B cell (primary cell): ENCODE measurements around the gene SIGLEC6. TPM values are rescaled to one million over a fixed set of nuclear protein-coding genes. Genes with fewer than 3 reads are reported as not detected.

Source experiments
- ATAC-seq: fragments of 200-7000 bp; cut with Tn5 transposase; one replicate; pipeline ENCODE4 v1.10.0; 2021; ENCODE audit warnings: low read depth, mild to moderate bottlenecking, moderate number of reproducible peaks, moderate library complexity
- CTCF ChIA-PET: fragments of 350-600 bp; sonication (Branson Sonifier 250); formaldehyde crosslinking; loops from one replicate; lab custom pipeline; 2021; ENCODE audit warnings: antibody characterized with exemption, inconsistent platforms; lab: Charles Lee
- POLR2A ChIA-PET: fragments of 350-600 bp; sonication (Branson Sonifier 250); formaldehyde crosslinking; loops from one replicate; lab custom pipeline; 2021; ENCODE audit warnings: antibody characterized with exemption; lab: Charles Lee
- DNase-seq: peaks from one replicate; pipeline ENCODE4 v3.0.0; 2013
- H2AFZ ChIP-seq: 2 replicates; pipeline ENCODE4 v1.6.1; 2012; ENCODE audit warnings: mild to moderate bottlenecking, low read depth, low read length; ENCODE audit not compliant: insufficient read depth, poor library complexity, severe bottlenecking
- H3K27ac ChIP-seq, 2 donors: 1 replicate in 1 of 2; 2 replicates in 1 of 2; pipeline ENCODE4 v1.5.1; 2012 to 2013; ENCODE audit warnings: low read length in 2 of 2, mild to moderate bottlenecking in 2 of 2, moderate library complexity in 1 of 2
- H3K27me3 ChIP-seq, 4 experiments: fragments of 200-600 bp in 1 of 4; sonication (generic) in 1 of 4; replicated peaks in 1 of 4; 1 replicate in 2 of 4; 2 replicates in 2 of 4; pipeline versions ENCODE4 v1.6.1 to v1.7.0; 2013 to 2016; ENCODE audit warnings: low read length in 3 of 4, mild to moderate bottlenecking in 2 of 4, mixed read lengths in 1 of 4, moderate library complexity in 1 of 4; ENCODE audit not compliant: insufficient read depth in 4 of 4, control insufficient read depth in 3 of 4; ENCODE audit errors: control extremely low read depth in 1 of 4
- H3K36me3 ChIP-seq, 2 experiments: replicated peaks in 1 of 2; 1 replicate in 1 of 2; 2 replicates in 1 of 2; pipeline versions ENCODE4 v1.6.1 to v1.7.1; 2013; ENCODE audit warnings: low read length in 1 of 2; ENCODE audit not compliant: insufficient read depth in 2 of 2, control insufficient read depth in 1 of 2; ENCODE audit errors: control extremely low read depth in 1 of 2, extremely low read depth in 1 of 2
- H3K4me1 ChIP-seq, 2 donors: fragments of 200-600 bp in 1 of 2; sonication (generic) in 1 of 2; 1 replicate in 1 of 2; 2 replicates in 1 of 2; pipeline versions ENCODE4 v1.5.1 to v1.6.1; 2013 to 2017; ENCODE audit warnings: low read length in 2 of 2; ENCODE audit not compliant: control insufficient read depth in 2 of 2, insufficient read depth in 2 of 2
- H3K4me2 ChIP-seq: replicated peaks from 2 replicates; pipeline ENCODE3; 2012; ENCODE audit warnings: mild to moderate bottlenecking, low read depth, low read length; ENCODE audit not compliant: poor library complexity, severe bottlenecking
- H3K4me3 ChIP-seq, 5 experiments: fragments of 200-600 bp in 1 of 5; sonication (generic) in 1 of 5; 1 replicate in 3 of 5; 2 replicates in 2 of 5; pipeline versions ENCODE4 v1.5.1 to v1.7.0; 2011 to 2016; ENCODE audit warnings: low read length in 4 of 5, mild to moderate bottlenecking in 4 of 5, low read depth in 2 of 5, control low read depth in 1 of 5, moderate library complexity in 1 of 5; ENCODE audit not compliant: insufficient read depth in 1 of 5; ENCODE audit errors: control extremely low read depth in 1 of 5, extremely low read depth in 1 of 5
- H3K79me2 ChIP-seq: fragments of 200-600 bp; sonication (generic); one replicate; pipeline ENCODE4 v1.6.0; 2016; ENCODE audit warnings: low read length; ENCODE audit not compliant: control insufficient read depth, insufficient read depth
- H3K9ac ChIP-seq: fragments of 200-600 bp; sonication (generic); 2 replicates; pipeline ENCODE4 v1.6.1; 2017; ENCODE audit warnings: mild to moderate bottlenecking, low read length, moderate library complexity
- H3K9me3 ChIP-seq, 3 donors: one replicate each; pipeline versions ENCODE4 v1.6.1 to v1.7.1; 2013; ENCODE audit warnings: low read length in 2 of 3; ENCODE audit not compliant: control insufficient read depth in 2 of 3, insufficient read depth in 1 of 3; ENCODE audit errors: control extremely low read depth in 1 of 3
- H4K20me1 ChIP-seq: 2 replicates; pipeline ENCODE4 v1.6.0; 2012; ENCODE audit warnings: mild to moderate bottlenecking, low read length; ENCODE audit not compliant: insufficient read depth, control insufficient read depth, poor library complexity, severe bottlenecking
- H3K27ac Mint-ChIP-seq: one replicate; pipeline ENCODE4 v1.8.0; 2021; ENCODE audit warnings: mixed read lengths
- H3K27me3 Mint-ChIP-seq: one replicate; pipeline ENCODE4 v1.8.0; 2021; ENCODE audit warnings: mixed read lengths
- H3K4me1 Mint-ChIP-seq: one replicate; pipeline ENCODE4 v1.8.0; 2021; ENCODE audit warnings: mixed read lengths
- H3K4me3 Mint-ChIP-seq: one replicate; pipeline ENCODE4 v1.8.0; 2021; ENCODE audit warnings: mixed read lengths
- H3K9me3 Mint-ChIP-seq: one replicate; pipeline ENCODE4 v1.8.0; 2022; ENCODE audit warnings: mixed read lengths; ENCODE audit not compliant: insufficient read depth
- CTCF ChIP-seq: fragments of 200-600 bp; IDR thresholded peaks from one replicate; pipeline ENCODE4 v1.8.0; 2022; ENCODE audit warnings: antibody characterized with exemption, mild to moderate bottlenecking
- EZH2 ChIP-seq: IDR thresholded peaks from 2 replicates; pipeline ENCODE4 v1.6.1; 2012; ENCODE audit warnings: borderline replicate concordance, low read depth, mild to moderate bottlenecking, moderate library complexity, low read length; ENCODE audit not compliant: insufficient read depth, poor library complexity, severe bottlenecking
- WGBS: methylation state at CpG from one replicate; pipeline ENCODE4 v1.1.5; 2013; ENCODE audit warnings: missing lambda C conversion rate; ENCODE audit not compliant: insufficient coverage; 5-methylcytosine and 5-hydroxymethylcytosine counted together
- intact Hi-C: fragments of 100-400 bp; cut with micrococcal nuclease; formaldehyde crosslinking; loops from one replicate; pipeline ENCODE4 v1.10.0; 2022
- polyA plus RNA-seq: library from polyadenylated mRNA; depleted of rRNA; stranded (reverse); fragments of >200 nt; gene quantifications from 2 replicates; pipeline ENCODE4 v1.2.3, GENCODE V29; 2012
- total RNA-seq, 2 donors: library from RNA; stranded (reverse); fragments of 120-200 nt in 1 of 2; gene quantifications; 1 replicate in 1 of 2; 2 replicates in 1 of 2; pipeline versions ENCODE4 v1.2.3 to v1.2.4, GENCODE V29; 2013 to 2022

The SIGLEC6 gene
- total and polyA plus RNA-seq, 2 donors (not counting 1 experiment from before 2014, with no cell fraction given), result 21.2 to 35.4 TPM

- POLR2A ChIA-PET, result no interaction called here
- no peak for DNase-seq
- Mint-ChIP-seq H3K4me1 (peaks cover 4% of the 10 kb centered on the region), H3K27me3 (peaks cover 27% of the 10 kb centered on the region), H3K4me3 (no peak overlapping the region), H3K9me3 (no peaks in the 10 kb centered on the region), H3K27ac (no peak overlapping the region)
- Histone ChIP-seq H3K27ac (no peak overlapping the region), H3K9ac (no peak overlapping the region), H3K79me2 (no peaks in the 10 kb centered on the region), H4K20me1 (no peaks in the 10 kb centered on the region), H3K4me1 (peaks cover 4 to 5% of the 10 kb centered on the region in 2 donors), H3K9me3 (peaks cover 0 to 6% (median 0%) of the 10 kb centered on the region in 3 donors), H3K4me2 (no peak overlapping the region), H2AFZ (no peak overlapping the region), H3K27me3 (peaks cover 0 to 16% (median 1%) of the 10 kb centered on the region in 4 experiments), H3K4me3 (no peak overlapping the region), H3K36me3 (no peaks in the 10 kb centered on the region)
- TF ChIP-seq EZH2, result no peak
- TF ChIP-seq CTCF, result no peak
- no CpG with 5 or more reads among the region's 4 CpGs for WGBS
- intact Hi-C loops, result loop anchor here (1.0 to 5.0 kb wide), 7 partner anchors 42 to 306 kb away; partner anchors contain the start of gene ZNF175
- ATAC-seq, result no peak
- CTCF ChIA-PET, result interaction anchor here (0.7 to 19.1 kb wide), 46 partner anchors 10 to 309 kb away, joined by 3 to 681 read pairs (median 5); partner anchors contain the start of genes SIGLEC10 and SIGLEC6
Observed at GRCh38 chr19:51472607-51473006, 58.9 kb downstream of the SIGLEC6 start.

- intact Hi-C loops, result loop anchor here (5.0 kb wide), 1 partner anchor 101 kb away; the partner anchor contains the start of gene ZNF175
- ATAC-seq (no peak), DNase-seq (no peak)
- H3K27me3 Mint-ChIP-seq, result peaks cover 33% of the 10 kb centered on the region
- H3K4me2 ChIP-seq, result no peak overlapping the region
- no peak overlapping the region for H2AFZ ChIP-seq
- H3K9me3 Mint-ChIP-seq, result no peaks in the 10 kb centered on the region
- WGBS, result no CpG with 5 or more reads among the region's 1 CpG
- peaks cover 0 to 16% (median 1%) of the 10 kb centered on the region in 4 experiments for H3K27me3 ChIP-seq
- peaks cover 4 to 5% of the 10 kb centered on the region in 2 donors for H3K4me1 ChIP-seq
- CTCF ChIA-PET, result interaction anchor here (1.0 to 19.1 kb wide), 15 partner anchors 9 to 208 kb away, joined by 3 to 681 read pairs (median 8); partner anchors contain the start of gene SIGLEC10
- no peak for TF ChIP-seq CTCF
- no peak for TF ChIP-seq EZH2
- H3K27ac Mint-ChIP-seq, result no peak overlapping the region
- no peaks in the 10 kb centered on the region for H3K79me2 ChIP-seq
- H3K4me1 Mint-ChIP-seq, result peaks cover 4% of the 10 kb centered on the region
- H3K9ac ChIP-seq, result no peak overlapping the region
- H3K4me3 ChIP-seq, result no peak overlapping the region
- POLR2A ChIA-PET, result no interaction called here
- H3K27ac ChIP-seq, result no peak overlapping the region
- no peak overlapping the region for H3K4me3 Mint-ChIP-seq
- peaks cover 0 to 6% (median 0%) of the 10 kb centered on the region in 3 donors for H3K9me3 ChIP-seq
- H4K20me1 ChIP-seq, result no peaks in the 10 kb centered on the region
- no peaks in the 10 kb centered on the region for H3K36me3 ChIP-seq
Observed at GRCh38 chr19:51471527-51471926, 59.9 kb downstream of the SIGLEC6 start.
